Measurements from ENCODE around the gene NEMF. TPM values are rescaled to one million over a fixed set of nuclear protein-coding genes. Genes with fewer than 3 reads are reported as not detected.

NEMF gene
- total RNA-seq, 1 experiment from 2014 or later, result 67.6 TPM

- POLR2A ChIA-PET (ENCODE audit: unreplicated experiment), result interaction anchor here (0.6 to 0.8 kb wide), 5 partner anchors 36 to 195 kb away, joined by 3 to 8 read pairs (median 5); no protein-coding TSS in a partner anchor
- Histone ChIP-seq H3K4me3 (peak overlapping the region; percentile 100), H3K27ac (peak overlapping the region; percentile 92), H3K27me3 (ENCODE audit: insufficient read depth, low read depth) (no peaks in the 10 kb centered on the region), H3K4me2 (peak overlapping the region; percentile 95), H3K4me1 (replicated peaks; ENCODE audit: insufficient read depth) (peaks cover 33% of the 10 kb centered on the region; the same call in 1 of the 2 replicates), H3K79me2 (ENCODE audit: low read depth) (peaks cover 21% of the 10 kb centered on the region; the same call in 1 of the 2 replicates), H3K9me2 (ENCODE audit: insufficient read depth) (no peaks in the 10 kb centered on the region), H4K20me1 (ENCODE audit: insufficient read depth) (no peaks in the 10 kb centered on the region), H3F3A (ENCODE audit: insufficient read depth, low read depth) (peaks cover 34% of the 10 kb centered on the region), H2AFZ (peak overlapping the region; percentile 98), H3K36me3 (ENCODE audit: low read depth) (no peaks in the 10 kb centered on the region), H3K9me3 (ENCODE audit: insufficient read depth, low read depth) (no peaks in the 10 kb centered on the region)
- no peak for TF ChIP-seq CTCF (conservative IDR thresholded peaks at IDR 0.05)
- TF ChIP-seq EZH2 (IDR thresholded peaks at IDR 0.05; ENCODE audit: low read depth), result no peak
- intact Hi-C loops (cut with micrococcal nuclease; ENCODE audit: unreplicated experiment), result loop anchor here (10.0 kb wide), 1 partner anchor 914 kb away; no protein-coding TSS in a partner anchor
- CTCF ChIA-PET, result interaction anchor here (0.6 to 2.4 kb wide), 9 partner anchors 8 to 142 kb away, joined by 3 to 21 read pairs (median 5); partner anchors contain the start of genes ARF6 and NEMF
- DNase-seq, result no peak
- BruUV-seq (replicated peaks), result no TSS peak
These were observed 8.6 kb upstream of the NEMF start for GRCh38 chr14:49860988-49861698.

GRCh38 chr14:49858383-49858782, 5.8 kb upstream of the NEMF start:
- H3K9me2 ChIP-seq (ENCODE audit: insufficient read depth), result no peaks in the 10 kb centered on the region
- intact Hi-C loops (cut with micrococcal nuclease; ENCODE audit: unreplicated experiment), result no loop called here
- H3K4me2 ChIP-seq, result no peak overlapping the region
- CTCF ChIA-PET, result interaction anchor here (0.5 to 0.7 kb wide), 2 partner anchors 60 to 243 kb away, joined by 3 read pairs; no protein-coding TSS in a partner anchor
- no peak overlapping the region for H3K4me3 ChIP-seq
- peaks cover 15% of the 10 kb centered on the region; the same call in 1 of the 2 replicates for H3K4me1 ChIP-seq (replicated peaks; ENCODE audit: insufficient read depth)
- H3K9me3 ChIP-seq (ENCODE audit: insufficient read depth, low read depth), result no peaks in the 10 kb centered on the region
- no peak for TF ChIP-seq EZH2 (IDR thresholded peaks at IDR 0.05; ENCODE audit: low read depth)
- no peak for TF ChIP-seq CTCF (conservative IDR thresholded peaks at IDR 0.05)
- no peaks in the 10 kb centered on the region for H4K20me1 ChIP-seq (ENCODE audit: insufficient read depth)
- no peak overlapping the region for H3K27ac ChIP-seq
- peaks cover 37% of the 10 kb centered on the region for H3F3A ChIP-seq (ENCODE audit: insufficient read depth, low read depth)
- H2AFZ ChIP-seq, result no peak overlapping the region
- no peaks in the 10 kb centered on the region for H3K27me3 ChIP-seq (ENCODE audit: insufficient read depth, low read depth)
- DNase-seq, result no peak
- no TSS peak for BruUV-seq (replicated peaks)
- peaks cover 4% of the 10 kb centered on the region; the same call in 1 of the 2 replicates for H3K79me2 ChIP-seq (ENCODE audit: low read depth)
- H3K36me3 ChIP-seq (ENCODE audit: low read depth), result no peaks in the 10 kb centered on the region
- POLR2A ChIA-PET (ENCODE audit: unreplicated experiment), result interaction anchor here (0.6 to 0.7 kb wide), 2 partner anchors 224 to 248 kb away, joined by 4 to 29 read pairs; no protein-coding TSS in a partner anchor

GRCh38 chr14:49857427-49858003, 4.9 kb upstream of the NEMF start:
- no peak overlapping the region for H2AFZ ChIP-seq
- peaks cover 1% of the 10 kb centered on the region for H3K79me2 ChIP-seq (ENCODE audit: low read depth)
- intact Hi-C loops (cut with micrococcal nuclease; ENCODE audit: unreplicated experiment), result no loop called here
- no peaks in the 10 kb centered on the region for H3K9me2 ChIP-seq (ENCODE audit: insufficient read depth)
- H3K27me3 ChIP-seq (ENCODE audit: insufficient read depth, low read depth), result no peaks in the 10 kb centered on the region
- ChIA-PET POLR2A (ENCODE audit: unreplicated experiment) (no interaction called here), CTCF (interaction anchor here (0.6 kb wide), 1 partner anchor 554 kb away, joined by 3 read pairs; no protein-coding TSS in a partner anchor)
- H3K27ac ChIP-seq, result no peak overlapping the region
- DNase-seq, result no peak
- H3K4me2 ChIP-seq, result no peak overlapping the region
- no peaks in the 10 kb centered on the region for H3K36me3 ChIP-seq (ENCODE audit: low read depth)
- BruUV-seq (replicated peaks), result no TSS peak
- H3K4me3 ChIP-seq, result no peak overlapping the region
- TF ChIP-seq EZH2 (IDR thresholded peaks at IDR 0.05; ENCODE audit: low read depth) (no peak), CTCF (conservative IDR thresholded peaks at IDR 0.05) (no peak)
- peaks cover 20% of the 10 kb centered on the region; the same call in 1 of the 2 replicates for H3K4me1 ChIP-seq (replicated peaks; ENCODE audit: insufficient read depth)
- H3K9me3 ChIP-seq (ENCODE audit: insufficient read depth, low read depth), result no peaks in the 10 kb centered on the region
- H3F3A ChIP-seq (ENCODE audit: insufficient read depth, low read depth), result peaks cover 35% of the 10 kb centered on the region
- H4K20me1 ChIP-seq (ENCODE audit: insufficient read depth), result no peaks in the 10 kb centered on the region
